GM19438 (cell line): Measurements from ENCODE around the gene STYXL2.

Experiments used
- ATAC-seq: cut with Tn5 transposase; IDR thresholded peaks from one replicate; pipeline ENCODE4 v1.9.1; 2021; ENCODE audit warnings: low read depth; ENCODE audit not compliant: unreplicated experiment

The STYXL2 gene

DNA sequence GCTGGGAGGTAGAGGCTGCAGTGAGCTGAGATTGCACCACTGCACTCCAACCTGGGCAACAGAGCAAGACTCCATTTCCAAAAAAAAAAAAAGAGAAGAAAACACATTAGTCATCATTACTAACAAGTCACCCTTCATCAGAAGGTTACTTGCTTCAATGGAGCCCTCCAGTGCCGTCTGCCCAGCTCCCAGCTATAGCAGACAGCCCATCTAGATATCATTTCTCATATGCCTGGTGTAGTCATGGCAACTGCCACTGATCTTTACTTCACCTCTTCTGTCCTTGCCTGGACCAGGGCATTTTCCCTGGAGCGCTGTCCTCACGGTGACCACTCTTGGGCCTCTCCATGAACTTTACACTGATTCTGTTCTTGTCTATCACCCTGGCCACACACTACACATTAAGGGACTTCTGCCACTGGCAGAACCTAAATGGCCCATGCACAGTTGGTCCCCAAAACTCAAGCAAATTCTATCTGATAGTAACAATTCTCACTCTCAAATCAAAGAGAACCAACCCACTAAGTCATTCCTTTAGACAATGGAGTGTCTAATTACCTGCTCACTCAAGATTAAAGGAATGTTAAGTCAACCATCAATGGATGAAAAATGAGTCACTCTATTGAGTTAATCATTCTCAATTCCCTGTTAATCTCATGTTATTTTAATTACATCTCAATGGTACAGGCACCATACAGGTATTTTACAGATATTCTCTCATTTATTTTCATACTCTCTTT is 16.6 kb upstream of the STYXL2 start:
- ATAC-seq: no peak

DNA sequence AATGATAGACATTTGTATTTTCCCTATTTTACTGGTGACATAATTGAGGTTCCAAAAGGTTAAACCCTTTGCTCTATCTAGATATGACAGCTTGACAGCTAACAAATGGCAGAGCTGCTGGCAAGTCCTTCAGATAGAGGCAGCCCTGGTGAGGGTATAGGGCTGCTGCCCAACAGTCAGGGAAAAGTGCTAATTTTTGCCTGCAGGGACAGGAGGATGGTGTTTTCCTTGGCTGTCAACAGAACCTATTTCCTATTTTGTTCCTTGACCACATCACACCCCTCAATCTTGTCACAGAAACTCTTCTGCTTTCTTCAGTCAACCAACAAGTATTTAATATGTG is 16.0 kb upstream of the STYXL2 start:
- ATAC-seq: no peak

DNA sequence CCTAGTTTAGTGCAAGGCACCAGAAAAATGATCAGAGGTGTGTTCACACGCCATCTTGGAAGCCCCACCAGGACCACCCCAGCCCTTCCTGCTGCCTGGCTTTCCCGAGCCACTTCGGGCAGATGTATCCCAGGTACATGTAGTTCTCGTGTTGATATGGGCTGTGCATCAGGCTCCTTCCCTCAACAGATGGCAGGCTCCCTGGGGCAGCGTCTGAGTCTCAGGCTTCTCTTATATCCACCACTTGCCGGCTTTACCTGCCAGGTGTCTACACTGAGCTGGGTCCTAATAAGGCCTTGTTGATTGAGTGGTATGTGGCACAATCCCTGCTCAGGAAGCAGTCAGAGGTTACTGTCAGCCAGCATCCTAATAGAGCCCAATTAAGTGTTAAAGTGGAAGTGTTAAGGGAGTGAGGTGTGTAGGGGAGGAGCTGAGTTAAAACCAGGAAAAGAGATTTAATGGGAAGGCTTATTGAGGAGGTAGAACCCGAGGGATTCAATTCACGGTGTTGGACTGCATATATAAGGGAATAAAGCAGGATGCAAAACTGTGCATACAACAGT is 12.2 kb upstream of the STYXL2 start:
- ATAC-seq: no peak

DNA sequence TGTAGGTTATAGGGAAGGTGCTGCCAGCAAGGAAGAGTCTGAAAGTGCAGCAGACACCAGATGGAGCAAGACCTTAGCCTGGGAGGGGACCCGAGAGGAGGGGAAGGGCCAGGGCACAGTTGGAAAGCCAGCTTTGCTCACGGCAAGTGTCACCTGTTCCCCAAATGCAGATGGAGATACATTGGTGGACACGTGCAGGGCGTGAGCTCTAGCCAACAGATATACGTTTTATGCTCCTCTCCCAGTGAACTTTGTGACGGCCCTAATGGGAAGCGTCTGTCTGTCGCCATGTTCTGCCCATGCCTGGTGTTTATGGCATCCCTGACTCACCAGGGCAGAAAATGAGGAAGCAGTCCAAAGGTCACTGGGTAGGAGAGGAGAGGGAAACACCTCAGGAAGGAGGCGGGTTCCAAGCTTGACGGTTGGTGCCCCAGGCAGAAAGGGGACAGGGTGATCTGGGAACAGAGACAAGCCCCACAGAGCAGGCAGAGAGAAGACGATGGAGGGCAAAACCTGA is 11.3 kb upstream of the STYXL2 start:
- ATAC-seq: no peak

DNA sequence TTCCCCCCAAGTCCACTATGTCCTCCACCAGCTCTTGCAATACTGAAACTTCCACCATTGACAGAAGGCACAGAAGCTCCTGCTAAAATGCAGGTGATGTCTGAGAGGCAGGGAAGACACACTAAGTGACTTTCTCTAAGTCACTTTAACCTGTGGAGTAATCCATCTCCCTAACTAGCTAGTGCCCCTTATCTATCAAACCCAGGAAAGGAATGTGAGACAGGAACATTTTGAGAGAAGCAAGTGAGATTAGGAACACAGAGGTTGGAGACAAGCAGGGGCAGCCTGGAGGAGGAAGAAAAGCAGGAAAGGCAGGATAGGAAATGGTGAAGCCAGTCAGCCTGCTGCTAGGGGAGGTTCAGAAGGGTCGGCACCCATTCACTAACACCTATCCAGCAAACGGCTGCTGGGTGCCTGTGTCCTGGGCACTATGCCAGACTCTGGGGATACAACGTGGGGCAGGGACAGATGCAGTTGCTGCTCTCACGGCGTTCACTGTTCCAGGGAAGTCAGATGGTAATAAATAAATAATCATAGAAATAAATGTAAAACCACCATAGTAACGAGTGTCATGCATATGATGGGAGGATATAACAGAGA is 10.7 kb upstream of the STYXL2 start:
- no peak for ATAC-seq

DNA sequence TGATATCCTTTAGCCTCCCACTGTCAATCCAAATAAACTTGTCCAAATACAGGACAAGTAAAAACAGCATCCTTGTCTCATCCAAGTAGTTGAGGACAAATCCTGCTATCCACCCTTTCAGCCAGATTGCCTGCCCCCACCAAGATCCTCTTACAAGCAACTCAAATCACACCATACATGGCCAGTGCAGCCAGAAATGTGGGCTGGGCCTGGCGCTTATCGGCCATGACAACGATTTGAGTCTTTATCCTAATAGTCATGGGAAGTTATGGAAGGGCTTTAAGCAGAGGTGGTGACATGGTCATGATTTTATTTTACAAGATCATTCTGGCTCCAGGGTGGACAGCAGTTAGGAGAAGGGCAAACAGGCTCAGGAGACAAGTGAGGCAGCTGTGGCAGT is 10.0 kb upstream of the STYXL2 start:
- no peak for ATAC-seq

DNA sequence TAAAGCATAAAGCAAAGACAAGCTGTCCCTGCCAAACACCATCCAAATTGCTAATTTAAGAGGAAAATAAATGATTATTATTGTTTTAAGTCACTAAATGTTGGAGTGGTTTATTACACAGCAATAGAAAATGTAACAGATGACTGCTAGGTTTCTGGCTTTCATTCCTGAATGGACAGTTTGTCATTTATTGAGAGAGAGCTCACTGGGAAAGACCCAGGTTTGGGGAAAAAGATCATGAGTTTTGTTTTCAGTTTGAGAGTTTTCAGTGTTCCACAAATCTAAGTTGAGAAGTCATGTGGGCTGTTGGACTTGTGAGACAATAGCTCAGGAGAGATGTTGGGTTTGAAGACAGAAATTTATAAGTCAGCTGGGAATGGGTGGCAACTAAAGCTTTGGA is 9.1 kb upstream of the STYXL2 start:
- ATAC-seq: no peak

DNA sequence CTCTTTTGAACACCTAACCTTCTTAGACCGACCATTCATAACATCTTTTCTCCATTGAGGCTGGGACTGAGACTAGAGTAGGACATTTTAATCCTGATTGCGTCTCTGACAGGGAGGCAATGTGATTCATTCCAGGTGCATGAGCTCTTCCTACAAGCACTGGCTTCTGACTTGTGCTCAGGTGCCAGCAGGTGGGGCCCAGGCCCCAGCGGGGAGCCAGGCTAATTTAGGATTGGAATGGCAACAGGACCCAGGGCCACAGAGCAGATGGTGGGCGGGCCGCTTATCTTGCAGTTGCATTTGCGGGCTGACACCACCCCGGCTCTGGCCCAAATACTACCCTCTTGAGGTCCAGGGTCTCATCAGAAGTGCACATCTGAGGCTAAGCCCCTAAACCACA is 7.8 kb upstream of the STYXL2 start:
- ATAC-seq: no peak

DNA sequence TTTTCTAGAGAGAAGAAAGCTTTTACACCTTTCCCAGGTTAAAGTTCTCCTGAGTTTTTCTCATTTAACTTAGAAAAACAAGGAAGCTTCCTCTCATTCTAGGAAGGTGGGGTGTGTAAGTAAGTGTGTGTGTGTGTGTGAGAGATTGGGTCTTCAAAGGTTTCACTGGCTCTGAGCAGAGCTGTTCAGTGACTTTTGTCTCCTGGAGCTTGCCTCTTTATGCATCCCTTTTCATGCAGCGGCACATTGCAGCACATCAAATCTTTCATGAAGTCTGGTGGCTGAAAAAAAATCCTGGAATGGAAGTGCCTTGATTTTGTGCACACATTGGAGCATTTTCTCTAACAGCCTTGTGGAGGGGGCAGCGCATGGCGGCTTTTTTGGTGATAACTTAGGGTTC is 7.1 kb upstream of the STYXL2 start:
- no peak for ATAC-seq

DNA sequence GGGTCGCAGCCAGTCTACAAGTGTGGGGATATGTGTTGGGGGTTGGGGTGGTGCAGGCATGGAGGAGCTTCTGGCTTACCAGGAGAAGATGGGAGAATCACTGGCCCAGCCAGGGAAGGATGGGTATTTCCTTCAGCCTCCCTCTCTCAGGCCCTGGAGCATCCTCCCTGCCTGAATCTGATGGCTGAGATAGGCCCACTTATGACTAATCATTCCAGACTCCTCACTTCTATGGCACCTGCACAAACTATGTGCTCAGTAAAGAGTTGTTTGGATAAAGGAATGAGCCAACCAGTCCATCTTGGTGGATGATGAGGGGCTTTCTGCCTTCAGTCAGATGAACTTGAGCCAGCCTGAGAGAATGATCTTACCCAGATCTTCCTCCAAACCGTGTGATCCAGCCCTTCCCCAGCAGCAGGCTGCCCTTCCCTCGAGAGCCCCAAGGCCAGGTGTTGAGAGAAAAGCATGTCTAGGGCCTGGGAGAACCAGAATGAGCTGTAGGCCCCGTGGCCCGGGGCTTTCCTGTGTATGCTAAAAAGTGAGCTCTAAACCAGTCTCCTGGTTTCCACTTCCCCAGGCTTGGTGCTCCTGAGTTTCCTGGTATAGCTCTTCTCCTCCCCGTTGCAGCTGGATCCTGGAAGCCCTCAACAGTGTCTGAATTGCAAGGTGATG is 5.0 kb upstream of the STYXL2 start:
- no peak for ATAC-seq

DNA sequence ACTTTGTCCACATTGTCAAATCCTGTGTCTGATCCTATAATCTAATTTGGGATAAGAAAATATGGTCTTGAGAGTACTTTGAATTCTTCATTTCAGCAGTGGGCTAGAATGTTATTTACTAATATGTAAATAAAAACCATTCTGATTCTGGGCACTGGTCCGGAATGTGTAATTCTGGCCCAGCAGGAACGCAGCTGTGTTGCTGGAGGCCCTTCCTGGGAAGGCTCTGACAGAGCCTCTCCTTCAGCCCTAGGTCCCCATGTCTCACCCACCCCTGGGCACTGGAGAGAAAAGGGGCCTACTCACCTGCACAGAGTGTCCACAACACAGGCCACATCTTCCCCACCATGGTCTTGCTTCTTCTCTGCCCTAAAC is 3.9 kb upstream of the STYXL2 start:
- ATAC-seq: no peak

DNA sequence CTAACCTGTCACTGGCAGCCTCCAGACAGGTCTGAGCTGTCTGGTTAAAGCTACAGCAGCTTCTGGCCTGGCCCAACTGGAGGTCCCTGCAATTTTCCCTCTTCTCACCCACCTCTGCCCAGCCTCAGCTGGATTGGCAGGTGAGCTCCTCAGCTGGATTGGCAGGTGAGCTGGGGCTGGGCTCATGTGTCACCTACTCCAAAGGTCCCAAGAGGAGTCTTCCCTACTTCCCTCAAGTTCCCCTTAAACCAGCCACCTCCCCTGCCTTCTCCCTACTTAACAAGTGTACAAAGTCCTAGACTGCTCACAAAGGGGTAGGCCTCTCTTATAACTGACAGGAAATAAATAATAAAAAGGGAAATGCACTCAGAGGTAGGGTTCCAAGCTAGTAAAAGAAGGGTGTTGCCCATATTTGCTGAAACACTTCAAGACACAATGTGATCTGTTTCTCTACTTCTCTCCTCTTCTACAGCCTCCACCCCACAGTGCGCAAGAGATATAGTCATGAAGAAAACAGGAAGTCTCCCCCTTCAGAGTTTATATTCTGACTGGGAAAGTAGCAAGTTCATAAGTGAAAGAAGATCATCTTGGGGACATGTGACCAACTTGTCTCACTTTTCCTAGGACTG is 3.4 kb upstream of the STYXL2 start, which contains the start of gene GPA33:
TSS of gene GPA33 (minus strand) at position 64 of the 629 bp plus-strand sequence. CDS start 90 bp downstream, outside the sequence.
- no peak for ATAC-seq

DNA sequence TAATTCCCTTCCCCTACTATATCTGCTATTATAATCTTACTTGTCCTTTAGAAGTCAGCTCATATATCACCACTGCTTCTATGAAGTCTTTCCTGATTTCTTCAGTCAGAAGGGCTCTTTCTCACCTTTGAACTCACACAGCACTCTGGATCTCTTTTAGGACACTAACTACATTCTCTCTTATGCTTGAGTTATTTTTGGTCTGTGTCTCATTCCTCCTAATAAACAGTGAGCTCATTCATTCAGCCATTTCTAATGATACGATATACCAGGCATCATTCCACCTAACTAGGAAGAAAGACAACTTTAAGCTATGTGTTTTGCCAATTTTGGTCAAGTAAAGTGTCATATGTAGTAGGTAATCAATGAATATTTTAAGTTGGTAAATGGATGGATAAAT is 1.2 kb upstream of the STYXL2 start:
- no peak for ATAC-seq

DNA sequence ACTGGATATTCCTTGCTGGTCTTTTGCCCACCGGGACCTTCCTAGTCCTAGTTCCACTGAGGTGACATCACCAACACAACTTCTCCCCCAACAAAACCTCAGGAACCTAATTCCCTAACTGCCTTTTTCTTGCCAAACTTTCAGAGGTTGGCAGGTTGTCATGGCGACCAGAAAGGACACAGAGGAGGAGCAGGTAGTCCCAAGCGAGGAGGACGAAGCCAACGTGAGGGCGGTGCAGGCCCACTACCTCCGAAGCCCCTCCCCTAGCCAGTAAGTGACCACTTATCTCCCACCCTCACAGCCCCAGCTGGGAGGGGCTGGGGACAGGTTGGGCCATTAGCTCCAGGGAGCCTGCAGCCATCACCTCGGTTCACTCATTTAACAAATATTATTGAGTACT is 815 bp downstream of the STYXL2 start:
- ATAC-seq: no peak

DNA sequence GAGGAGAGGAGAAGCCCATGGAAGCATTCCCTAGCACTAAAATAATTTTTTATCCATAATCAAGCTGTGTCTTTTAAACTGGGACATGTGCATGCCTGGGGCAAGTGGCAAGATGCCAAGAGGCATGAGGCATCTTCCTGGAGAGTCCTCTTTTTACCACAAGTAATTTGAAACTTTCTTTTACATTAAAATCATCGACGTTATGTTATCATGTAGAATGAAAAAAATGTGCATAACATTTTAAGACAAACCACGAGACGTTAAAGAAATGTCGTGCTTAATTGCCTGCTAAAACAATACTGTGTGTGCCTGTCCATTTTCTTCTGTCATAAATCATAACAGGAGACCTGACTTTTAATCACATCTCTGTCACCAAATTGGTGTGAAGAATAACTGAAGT is 1.5 kb downstream of the STYXL2 start:
- no peak for ATAC-seq

DNA sequence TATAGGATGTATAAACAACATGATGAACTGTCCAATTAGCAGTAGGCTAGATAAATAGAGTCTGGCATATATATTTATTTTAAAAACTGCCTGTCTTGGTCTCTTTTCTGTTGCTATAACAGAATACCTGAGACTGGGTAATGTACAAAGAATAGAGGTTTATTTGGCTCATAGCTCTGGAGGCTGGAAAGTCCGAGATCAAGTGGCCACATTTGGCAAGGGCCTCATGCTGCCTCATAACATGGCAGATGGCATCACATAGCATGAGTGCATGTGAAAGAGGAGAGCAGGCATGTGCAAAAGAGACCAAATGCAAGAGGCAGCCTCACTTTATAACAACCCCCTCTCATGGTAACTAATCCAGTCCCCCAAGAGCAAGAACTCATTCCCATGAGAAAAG is 6.0 kb downstream of the STYXL2 start:
- ATAC-seq: no peak

DNA sequence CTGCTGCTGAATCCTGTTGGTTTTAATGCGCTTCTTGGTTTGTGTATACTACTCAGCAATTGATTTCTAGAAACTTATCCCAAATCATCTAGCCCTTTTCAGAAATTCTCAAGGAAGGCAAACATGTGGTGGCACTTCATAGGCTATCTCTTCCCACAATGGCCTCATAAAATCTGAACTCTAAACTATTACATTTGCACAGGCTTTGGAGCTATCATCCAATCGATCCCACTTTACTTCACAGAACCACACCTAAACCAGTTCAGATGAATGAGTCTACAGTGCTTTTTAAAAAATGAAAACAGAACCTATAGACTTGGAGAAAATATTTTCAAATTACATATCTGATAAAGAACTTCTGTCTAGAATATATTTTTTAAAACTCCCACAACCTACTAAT is 6.9 kb downstream of the STYXL2 start:
- no peak for ATAC-seq

DNA sequence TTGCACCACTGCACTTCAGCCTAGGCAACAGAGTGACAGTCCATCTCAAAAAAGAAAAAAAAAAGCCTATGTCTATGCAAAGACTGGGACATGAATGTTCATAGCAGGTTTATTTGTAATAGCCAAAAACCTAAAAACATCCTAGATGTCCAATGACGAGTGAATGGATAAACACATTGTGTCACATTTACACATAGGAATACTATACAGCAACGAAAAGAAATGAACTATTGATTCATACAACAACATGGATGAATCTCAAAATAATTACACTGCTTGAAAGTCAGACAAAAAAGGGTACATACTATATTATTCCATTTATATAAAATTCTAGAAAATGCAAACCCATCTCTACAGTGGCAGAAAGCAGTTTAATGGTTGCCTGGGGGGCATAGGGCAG is 7.9 kb downstream of the STYXL2 start:
- no peak for ATAC-seq

DNA sequence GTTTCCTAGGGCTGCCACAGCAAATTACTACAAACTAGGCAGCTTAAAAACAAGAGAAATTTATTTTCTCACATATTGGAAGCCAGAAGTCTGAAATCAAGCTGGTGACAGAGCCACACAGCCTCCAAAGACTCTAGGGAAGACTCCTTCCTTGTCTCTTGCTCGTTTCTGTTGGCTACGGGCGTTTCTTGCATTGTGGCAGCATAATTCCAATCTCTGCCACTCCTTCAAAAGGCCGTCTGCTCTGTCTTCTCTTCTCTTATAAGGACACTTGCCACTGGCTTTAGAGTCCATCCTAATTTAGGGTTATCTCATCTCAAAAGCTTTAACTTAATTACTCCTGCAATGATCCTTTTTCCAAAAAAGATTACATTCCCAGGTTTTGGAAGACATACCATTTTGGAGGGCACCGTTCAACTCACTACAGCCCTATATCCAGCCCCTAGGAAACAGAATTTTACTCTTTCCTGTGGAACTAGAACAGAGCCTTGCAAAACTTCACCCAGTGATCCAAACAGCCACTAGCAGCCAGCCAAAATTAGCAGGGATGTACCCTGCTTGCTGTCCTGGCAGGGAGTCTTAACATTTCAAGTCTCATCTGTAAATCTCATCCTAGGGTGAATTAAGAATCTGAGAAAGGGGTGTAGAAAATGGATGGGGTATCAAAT is 9.2 kb downstream of the STYXL2 start:
- ATAC-seq: no peak

DNA sequence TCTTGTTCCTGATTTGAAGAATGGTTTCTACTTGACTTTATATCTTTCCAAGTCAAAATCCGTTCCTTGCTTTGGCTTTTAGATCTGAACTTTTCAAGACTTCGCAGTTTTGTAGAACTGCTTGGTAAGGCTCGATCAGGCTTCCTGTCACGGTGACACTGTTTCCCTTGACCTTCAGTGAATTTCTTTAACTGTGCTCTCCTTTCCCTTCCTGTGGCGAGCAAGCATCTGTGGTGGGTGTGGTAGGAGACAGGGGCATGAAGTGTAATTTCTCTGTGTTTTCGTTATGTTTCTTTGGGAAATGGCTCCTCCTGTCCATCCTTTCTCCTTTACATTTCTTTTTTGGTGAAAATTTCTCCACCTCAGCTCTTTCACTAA is 10.4 kb downstream of the STYXL2 start:
- no peak for ATAC-seq
